CD4-positive, alpha-beta T cell (primary cell): ENCODE measurements around the gene DAPK1. TPM values are rescaled to one million over a fixed set of nuclear protein-coding genes. Genes with fewer than 3 reads are reported as not detected.

Experiments used
- ATAC-seq: fragments of 200-7000 bp; cut with Tn5 transposase; one replicate; pipeline ENCODE4 v1.10.0; 2022; ENCODE audit warnings: mild to moderate bottlenecking; ENCODE audit not compliant: poor library complexity
- CTCF ChIA-PET: fragments of 350-600 bp; sonication (Branson Sonifier 250); formaldehyde crosslinking; loops from one replicate; lab custom pipeline; 2021; ENCODE audit warnings: antibody characterized with exemption, inconsistent platforms; lab: Charles Lee
- POLR2A ChIA-PET: fragments of 350-600 bp; sonication (Branson Sonifier 250); formaldehyde crosslinking; loops from one replicate; lab custom pipeline; 2021; ENCODE audit warnings: antibody characterized with exemption, inconsistent platforms; lab: Charles Lee
- DNase-seq, 14 experiments: peaks; one replicate each; pipeline ENCODE4 v3.0.0-alpha.2; 2013 to 2020; ENCODE audit warnings: mixed read lengths in 2 of 14
- H3K27ac ChIP-seq, 2 donors: one replicate each; pipeline versions ENCODE4 v1.5.1 to v1.7.0; 2013; ENCODE audit warnings: low read length in 2 of 2, low read depth in 1 of 2, mild to moderate bottlenecking in 1 of 2
- H3K27me3 ChIP-seq, 2 experiments: 1 replicate in 1 of 2; 2 replicates in 1 of 2; pipeline versions ENCODE4 v1.6.1 to v1.7.0; 2013; ENCODE audit warnings: low read length in 2 of 2, control low read depth in 1 of 2, mild to moderate bottlenecking in 1 of 2, moderate library complexity in 1 of 2; ENCODE audit not compliant: insufficient read depth in 2 of 2, control insufficient read depth in 1 of 2
- H3K36me3 ChIP-seq: one replicate; pipeline ENCODE4 v1.6.1; 2013; ENCODE audit warnings: low read length, control low read depth; ENCODE audit not compliant: insufficient read depth
- H3K4me1 ChIP-seq: one replicate; pipeline ENCODE4 v1.6.1; 2013; ENCODE audit warnings: low read length, control low read depth; ENCODE audit not compliant: insufficient read depth
- H3K4me3 ChIP-seq: one replicate; pipeline ENCODE4 v1.5.1; 2013; ENCODE audit warnings: mild to moderate bottlenecking, low read length, moderate library complexity
- H3K9me3 ChIP-seq, 2 experiments: 1 replicate in 1 of 2; 2 replicates in 1 of 2; pipeline versions ENCODE4 v1.6.1 to v1.7.0; 2013; ENCODE audit warnings: low read length in 2 of 2, mild to moderate bottlenecking in 2 of 2, control low read depth in 1 of 2, moderate library complexity in 1 of 2; ENCODE audit not compliant: control insufficient read depth in 1 of 2, insufficient read depth in 1 of 2
- H3K27ac Mint-ChIP-seq: one replicate; pipeline ENCODE4 v1.8.0; 2020; ENCODE audit warnings: mixed read lengths
- H3K27me3 Mint-ChIP-seq: one replicate; pipeline ENCODE4 v1.8.0; 2021; ENCODE audit warnings: mixed read lengths
- H3K36me3 Mint-ChIP-seq: one replicate; pipeline ENCODE4 v1.8.0; 2021; ENCODE audit warnings: low read depth, mixed read lengths
- H3K4me1 Mint-ChIP-seq: one replicate; pipeline ENCODE4 v1.8.0; 2021; ENCODE audit warnings: low read depth, mixed read lengths
- H3K4me3 Mint-ChIP-seq: one replicate; pipeline ENCODE4 v1.8.0; 2020; ENCODE audit warnings: mild to moderate bottlenecking, mixed read lengths
- H3K9me3 Mint-ChIP-seq: one replicate; pipeline ENCODE4 v1.8.0; 2020; ENCODE audit warnings: mixed read lengths
- intact Hi-C, 2 experiments: fragments of 100-400 bp; cut with DNase I in 1 of 2; cut with micrococcal nuclease in 1 of 2; formaldehyde crosslinking; loops; one replicate each; pipeline versions ENCODE4 v1.15.1 to v1.9.0; 2023 to 2025; cut with DNase I, micrococcal nuclease
- total RNA-seq, 174 experiments: library from RNA in 2 of 174; stranded (reverse) in 2 of 174; gene quantifications; one replicate each; pipeline ENCODE4 v1.2.3 and lab custom pipeline; 2021 to 2026
- TF ChIP-seq, protein P1 (sequence below): fragments of 200-600 bp; IDR thresholded peaks from one replicate; pipeline ENCODE4 v1.8.0; 2022; ENCODE audit warnings: antibody characterized with exemption, mild to moderate bottlenecking

The DAPK1 gene
- total RNA-seq, 2 experiments from 2014 or later: 2.7 TPM

DNA sequence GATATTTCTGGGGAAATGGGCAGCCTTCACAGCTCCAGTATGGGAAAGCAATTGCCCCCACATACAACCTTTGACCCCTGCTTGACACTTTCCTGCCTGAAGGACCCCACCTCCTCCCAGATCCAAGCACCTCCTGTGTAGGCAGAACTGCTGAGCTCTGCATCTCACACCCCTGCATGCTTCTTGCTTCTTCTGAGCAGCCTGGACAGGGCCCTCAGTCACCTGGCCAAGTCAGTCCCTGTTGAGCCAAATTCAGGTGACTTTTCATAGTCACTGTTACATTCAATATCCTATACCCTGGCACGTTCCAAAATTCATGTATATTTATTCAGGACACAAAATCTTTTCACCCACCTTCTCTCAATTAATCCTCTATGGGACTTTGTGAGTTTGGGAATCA lies 197.9 kb downstream of the DAPK1 start:
- POLR2A ChIA-PET: no interaction called here
- H3K27ac Mint-ChIP-seq: no peak overlapping the region
- intact Hi-C loops: no loop called here
- no peaks in the 10 kb centered on the region for H3K27me3 Mint-ChIP-seq
- no peak for ATAC-seq
- Histone ChIP-seq H3K27me3 (no peaks in the 10 kb centered on the region), H3K27ac (no peak overlapping the region), H3K4me1 (no peaks in the 10 kb centered on the region), H3K9me3 (peaks cover 3 to 17% of the 10 kb centered on the region in 2 experiments), H3K4me3 (no peak overlapping the region), H3K36me3 (no peaks in the 10 kb centered on the region)
- peaks cover 13% of the 10 kb centered on the region for H3K9me3 Mint-ChIP-seq
- no peak overlapping the region for H3K4me3 Mint-ChIP-seq
- H3K4me1 Mint-ChIP-seq: no peaks in the 10 kb centered on the region
- TF ChIP-seq, protein P1, sequence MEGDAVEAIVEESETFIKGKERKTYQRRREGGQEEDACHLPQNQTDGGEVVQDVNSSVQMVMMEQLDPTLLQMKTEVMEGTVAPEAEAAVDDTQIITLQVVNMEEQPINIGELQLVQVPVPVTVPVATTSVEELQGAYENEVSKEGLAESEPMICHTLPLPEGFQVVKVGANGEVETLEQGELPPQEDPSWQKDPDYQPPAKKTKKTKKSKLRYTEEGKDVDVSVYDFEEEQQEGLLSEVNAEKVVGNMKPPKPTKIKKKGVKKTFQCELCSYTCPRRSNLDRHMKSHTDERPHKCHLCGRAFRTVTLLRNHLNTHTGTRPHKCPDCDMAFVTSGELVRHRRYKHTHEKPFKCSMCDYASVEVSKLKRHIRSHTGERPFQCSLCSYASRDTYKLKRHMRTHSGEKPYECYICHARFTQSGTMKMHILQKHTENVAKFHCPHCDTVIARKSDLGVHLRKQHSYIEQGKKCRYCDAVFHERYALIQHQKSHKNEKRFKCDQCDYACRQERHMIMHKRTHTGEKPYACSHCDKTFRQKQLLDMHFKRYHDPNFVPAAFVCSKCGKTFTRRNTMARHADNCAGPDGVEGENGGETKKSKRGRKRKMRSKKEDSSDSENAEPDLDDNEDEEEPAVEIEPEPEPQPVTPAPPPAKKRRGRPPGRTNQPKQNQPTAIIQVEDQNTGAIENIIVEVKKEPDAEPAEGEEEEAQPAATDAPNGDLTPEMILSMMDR: no peak
- H3K36me3 Mint-ChIP-seq: peaks cover 6% of the 10 kb centered on the region
- DNase-seq: no peak
- CTCF ChIA-PET: no interaction called here

DNA sequence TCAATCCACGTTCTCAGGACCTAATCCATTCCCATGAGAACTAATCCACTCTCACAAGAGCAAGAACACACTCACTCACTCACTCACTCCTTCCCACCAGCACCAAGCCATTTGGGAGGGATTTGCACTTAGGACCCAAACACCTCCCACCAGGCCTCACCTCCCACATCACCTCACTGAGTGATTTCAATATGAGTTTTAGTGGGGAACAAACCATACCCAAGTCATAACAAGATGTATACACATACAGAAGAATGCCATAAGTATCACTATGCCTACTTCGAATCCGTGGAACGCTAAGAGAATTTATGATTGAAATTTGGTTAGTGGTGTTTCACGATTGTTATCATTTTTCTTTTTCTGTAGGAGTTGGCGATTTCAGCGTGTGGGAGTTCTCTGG lies 199.0 kb downstream of the DAPK1 start:
- H3K27ac ChIP-seq: no peak overlapping the region
- no peaks in the 10 kb centered on the region for H3K27me3 Mint-ChIP-seq
- intact Hi-C loops: no loop called here
- TF ChIP-seq, protein P1: no peak
- no peaks in the 10 kb centered on the region for H3K4me1 Mint-ChIP-seq
- no peak overlapping the region for H3K4me3 Mint-ChIP-seq
- ATAC-seq: no peak
- no peak overlapping the region for H3K4me3 ChIP-seq
- peaks cover 11% of the 10 kb centered on the region for H3K9me3 Mint-ChIP-seq
- POLR2A ChIA-PET: no interaction called here
- H3K27ac Mint-ChIP-seq: no peak overlapping the region
- H3K36me3 ChIP-seq: no peaks in the 10 kb centered on the region
- CTCF ChIA-PET: no interaction called here
- H3K36me3 Mint-ChIP-seq: peaks cover 6% of the 10 kb centered on the region
- peaks cover 3 to 17% of the 10 kb centered on the region in 2 experiments for H3K9me3 ChIP-seq
- H3K4me1 ChIP-seq: no peaks in the 10 kb centered on the region
- no peaks in the 10 kb centered on the region for H3K27me3 ChIP-seq
- no peak for DNase-seq

DNA sequence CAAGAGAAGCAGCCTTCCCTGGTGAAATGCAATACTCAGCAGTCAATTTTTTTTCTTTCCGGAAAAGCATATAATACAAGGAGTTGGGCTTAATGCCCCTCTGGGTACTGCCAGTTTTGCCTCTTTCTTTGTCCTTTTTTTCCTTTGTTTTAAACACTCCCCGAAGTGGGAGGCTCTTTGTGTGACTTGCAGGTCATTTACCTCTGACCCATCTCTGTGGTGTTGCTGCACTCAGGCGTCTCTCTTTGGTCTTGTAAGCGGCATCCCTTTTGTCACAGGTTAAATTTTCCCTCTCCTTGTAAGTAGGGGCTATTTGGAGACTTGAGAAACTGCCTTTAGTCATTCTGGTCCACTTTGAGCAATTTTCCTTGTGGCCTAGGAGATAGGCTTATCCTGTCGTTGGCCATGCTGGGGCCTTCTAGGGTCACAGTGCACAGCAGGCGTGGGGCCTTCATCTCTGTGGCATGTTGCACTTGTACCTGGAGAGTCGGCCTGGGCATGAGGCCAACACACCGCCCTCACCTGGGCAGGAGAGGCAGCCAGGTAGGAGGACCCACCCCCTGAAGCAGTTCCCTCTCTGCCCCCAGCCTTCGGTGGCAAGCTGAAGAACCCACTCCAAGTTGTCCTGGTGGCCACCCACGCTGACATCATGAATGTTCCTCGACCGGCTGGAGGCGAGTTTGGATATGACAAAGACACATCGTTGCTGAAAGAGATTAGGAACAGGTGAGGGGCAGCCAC lies 200.6 kb downstream of the DAPK1 start:
- intact Hi-C loops: no loop called here
- TF ChIP-seq, protein P1: no peak
- Mint-ChIP-seq H3K27me3 (no peaks in the 10 kb centered on the region), H3K36me3 (no peaks in the 10 kb centered on the region), H3K9me3 (peaks cover 4% of the 10 kb centered on the region), H3K27ac (no peak overlapping the region), H3K4me3 (no peak overlapping the region), H3K4me1 (peaks cover 6% of the 10 kb centered on the region)
- Histone ChIP-seq H3K27ac (no peak overlapping the region), H3K27me3 (no peaks in the 10 kb centered on the region), H3K36me3 (no peaks in the 10 kb centered on the region), H3K4me3 (no peak overlapping the region), H3K4me1 (no peaks in the 10 kb centered on the region), H3K9me3 (peaks cover 3 to 17% of the 10 kb centered on the region in 2 experiments)
- no peak for ATAC-seq
- no peak for DNase-seq
- POLR2A ChIA-PET: no interaction called here
- CTCF ChIA-PET: no interaction called here
